ENCODE measurements around the gene MRPS7. TPM values are rescaled to one million over a fixed set of nuclear protein-coding genes. Genes with fewer than 3 reads are reported as not detected.
"Not testable (repeated sequence)": the region's sequence is repeated elsewhere in the genome, so short reads cannot be mapped to it uniquely, and the experiment has no call there.

Gene MRPS7
- total RNA-seq, 1 donor from 2014 or later: 38.2 TPM

GRCh38 chr17:75273977-75274708, 12.5 kb downstream of the MRPS7 start:
- H3K4me1 Mint-ChIP-seq (ENCODE audit: low read depth): peaks cover 28% of the 10 kb centered on the region
- no peak overlapping the region for H3K4me3 Mint-ChIP-seq (ENCODE audit: unreplicated experiment)
- H3K27me3 Mint-ChIP-seq (ENCODE audit: low read depth): no peaks in the 10 kb centered on the region
- peaks cover 3% of the 10 kb centered on the region for H3K36me3 Mint-ChIP-seq (ENCODE audit: low read depth)
- no peaks in the 10 kb centered on the region for H3K9me3 Mint-ChIP-seq (ENCODE audit: low read depth)
- TF ChIP-seq CTCF (IDR thresholded peaks at IDR 0.05): no peak
- DNase-seq (ENCODE audit: low spot score): no peak
- H3K27ac Mint-ChIP-seq (ENCODE audit: unreplicated experiment): peak overlapping the region; percentile 45

GRCh38 chr17:75277664-75278071, 16.0 kb downstream of the MRPS7 start:
- no peaks in the 10 kb centered on the region for H3K9me3 Mint-ChIP-seq (ENCODE audit: low read depth)
- H3K4me3 Mint-ChIP-seq (ENCODE audit: unreplicated experiment): no peak overlapping the region
- TF ChIP-seq CTCF (IDR thresholded peaks at IDR 0.05): no peak
- H3K27ac Mint-ChIP-seq (ENCODE audit: unreplicated experiment): peak overlapping the region; percentile 22
- H3K36me3 Mint-ChIP-seq (ENCODE audit: low read depth): peaks cover 6% of the 10 kb centered on the region
- H3K4me1 Mint-ChIP-seq (ENCODE audit: low read depth): peaks cover 14% of the 10 kb centered on the region
- no peak for DNase-seq (ENCODE audit: low spot score)
- no peaks in the 10 kb centered on the region for H3K27me3 Mint-ChIP-seq (ENCODE audit: low read depth)

GRCh38 chr17:75280189-75280588, 18.5 kb downstream of the MRPS7 start:
- H3K9me3 Mint-ChIP-seq (ENCODE audit: low read depth); H3K27me3 Mint-ChIP-seq (ENCODE audit: low read depth); H3K36me3 Mint-ChIP-seq (ENCODE audit: low read depth); H3K4me3 Mint-ChIP-seq (ENCODE audit: unreplicated experiment); DNase-seq (ENCODE audit: low spot score); H3K27ac Mint-ChIP-seq (ENCODE audit: unreplicated experiment): not testable (repeated sequence)
- H3K4me1 Mint-ChIP-seq (ENCODE audit: low read depth): peaks cover 12% of the 10 kb centered on the region

- Mint-ChIP-seq H3K27me3 (ENCODE audit: low read depth) (no peaks in the 10 kb centered on the region), H3K4me3 (ENCODE audit: unreplicated experiment) (no peak overlapping the region), H3K36me3 (ENCODE audit: low read depth) (peaks cover 7% of the 10 kb centered on the region), H3K27ac (ENCODE audit: unreplicated experiment) (no peak overlapping the region), H3K4me1 (ENCODE audit: low read depth) (peaks cover 10% of the 10 kb centered on the region), H3K9me3 (ENCODE audit: low read depth) (no peaks in the 10 kb centered on the region)
- TF ChIP-seq CTCF (IDR thresholded peaks at IDR 0.05): no peak
- DNase-seq (ENCODE audit: low spot score): no peak
Observed at GRCh38 chr17:75285123-75285522, 23.4 kb downstream of the MRPS7 start.

GRCh38 chr17:75287221-75287620, 25.5 kb downstream of the MRPS7 start:
- H3K36me3 Mint-ChIP-seq (ENCODE audit: low read depth): peaks cover 4% of the 10 kb centered on the region
- no peak for TF ChIP-seq CTCF (IDR thresholded peaks at IDR 0.05)

GRCh38 chr17:75288359-75288758, 26.7 kb downstream of the MRPS7 start:
- TF ChIP-seq CTCF (IDR thresholded peaks at IDR 0.05): no peak
- DNase-seq (ENCODE audit: low spot score): no peak
- peaks cover 11% of the 10 kb centered on the region for H3K4me1 Mint-ChIP-seq (ENCODE audit: low read depth)
- peaks cover 4% of the 10 kb centered on the region for H3K36me3 Mint-ChIP-seq (ENCODE audit: low read depth)
- H3K27ac Mint-ChIP-seq (ENCODE audit: unreplicated experiment): no peak overlapping the region
- H3K27me3 Mint-ChIP-seq (ENCODE audit: low read depth): no peaks in the 10 kb centered on the region
- H3K4me3 Mint-ChIP-seq (ENCODE audit: unreplicated experiment): peak overlapping the region; percentile 99
- no peaks in the 10 kb centered on the region for H3K9me3 Mint-ChIP-seq (ENCODE audit: low read depth)

More at GRCh38 chr17:75287221-75287620, 25.5 kb downstream of the MRPS7 start:
- Mint-ChIP-seq H3K4me1 (ENCODE audit: low read depth) (peaks cover 11% of the 10 kb centered on the region), H3K9me3 (ENCODE audit: low read depth) (no peaks in the 10 kb centered on the region), H3K27ac (ENCODE audit: unreplicated experiment) (no peak overlapping the region), H3K4me3 (ENCODE audit: unreplicated experiment) (no peak overlapping the region), H3K27me3 (ENCODE audit: low read depth) (no peaks in the 10 kb centered on the region)
- DNase-seq (ENCODE audit: low spot score): no peak

Data from chondrocyte (in vitro differentiated cells).